ENCODE data around the gene MEGF6.
A peak's percentile ranks its signal among the peaks of the same experiment; 100 is the strongest.

MEGF6 gene

GRCh38 chr1:3548156-3548893 is 63.0 kb downstream of the MEGF6 start:
- no peak for TF ChIP-seq CTCF (IDR thresholded peaks at IDR 0.05; ENCODE audit: low read depth, low read length)
- no peaks in the 10 kb centered on the region for H3K9me3 ChIP-seq (ENCODE audit: severe bottlenecking)
- no peaks in the 10 kb centered on the region for H3K27me3 ChIP-seq (ENCODE audit: insufficient read depth, low read depth, severe bottlenecking)
- H3K27ac ChIP-seq, result no peak overlapping the region
- DNase-seq, result no peak
- no peaks in the 10 kb centered on the region for H3K36me3 ChIP-seq
- H3K4me3 ChIP-seq (ENCODE audit: low read depth, low read length), result no peak overlapping the region

GRCh38 chr1:3547055-3548005 is 64.0 kb downstream of the MEGF6 start:
- TF ChIP-seq CTCF (IDR thresholded peaks at IDR 0.05; ENCODE audit: low read depth, low read length), result no peak
- Histone ChIP-seq H3K4me3 (ENCODE audit: low read depth, low read length) (no peak overlapping the region), H3K9me3 (ENCODE audit: severe bottlenecking) (no peaks in the 10 kb centered on the region), H3K36me3 (no peaks in the 10 kb centered on the region), H3K27me3 (ENCODE audit: insufficient read depth, low read depth, severe bottlenecking) (no peaks in the 10 kb centered on the region), H3K27ac (no peak overlapping the region)
- no peak for DNase-seq

- no peak for TF ChIP-seq CTCF (IDR thresholded peaks at IDR 0.05; ENCODE audit: low read depth, low read length)
- H3K4me3 ChIP-seq (ENCODE audit: low read depth, low read length), result no peak overlapping the region
- no peaks in the 10 kb centered on the region for H3K27me3 ChIP-seq (ENCODE audit: insufficient read depth, low read depth, severe bottlenecking)
- peak overlapping the region; percentile 25 for H3K27ac ChIP-seq
- DNase-seq, result no peak
- H3K36me3 ChIP-seq, result no peaks in the 10 kb centered on the region
- no peaks in the 10 kb centered on the region for H3K9me3 ChIP-seq (ENCODE audit: severe bottlenecking)
Observed at GRCh38 chr1:3546048-3546384, 65.3 kb downstream of the MEGF6 start.

GRCh38 chr1:3545363-3546047 is 65.8 kb downstream of the MEGF6 start:
- TF ChIP-seq CTCF (IDR thresholded peaks at IDR 0.05; ENCODE audit: low read depth, low read length), result no peak
- peak; percentile 66 for DNase-seq

GRCh38 chr1:3544040-3544977 is 67.0 kb downstream of the MEGF6 start:
- H3K4me3 ChIP-seq (ENCODE audit: low read depth, low read length), result no peak overlapping the region
- no peaks in the 10 kb centered on the region for H3K27me3 ChIP-seq (ENCODE audit: insufficient read depth, low read depth, severe bottlenecking)
- H3K27ac ChIP-seq, result no peak overlapping the region

More at GRCh38 chr1:3545363-3546047, 65.8 kb downstream of the MEGF6 start:
- H3K9me3 ChIP-seq (ENCODE audit: severe bottlenecking), result no peaks in the 10 kb centered on the region
- peak overlapping the region; percentile 25 for H3K27ac ChIP-seq
- H3K36me3 ChIP-seq, result no peaks in the 10 kb centered on the region
- H3K4me3 ChIP-seq (ENCODE audit: low read depth, low read length), result no peak overlapping the region
- no peaks in the 10 kb centered on the region for H3K27me3 ChIP-seq (ENCODE audit: insufficient read depth, low read depth, severe bottlenecking)

More at GRCh38 chr1:3544040-3544977, 67.0 kb downstream of the MEGF6 start:
- H3K36me3 ChIP-seq, result no peaks in the 10 kb centered on the region
- no peak for DNase-seq
- no peak for TF ChIP-seq CTCF (IDR thresholded peaks at IDR 0.05; ENCODE audit: low read depth, low read length)
- H3K9me3 ChIP-seq (ENCODE audit: severe bottlenecking), result no peaks in the 10 kb centered on the region

All from WERI-Rb-1 (cell line).